Subcutaneous abdominal adipose tissue (tissue), 5 donors: ENCODE measurements around the gene PTGS1.
"Not testable (repeated sequence)": the region's sequence is repeated elsewhere in the genome, so short reads cannot be mapped to it uniquely, and the experiment has no call there.

Experiments used
- H3K27ac ChIP-seq: one replicate; pipeline ENCODE4 v1.7.0; 2013; ENCODE audit warnings: low read depth, mild to moderate bottlenecking, inconsistent platforms, low read length, moderate library complexity
- H3K27me3 ChIP-seq, 5 donors: one replicate each; pipeline ENCODE4 v1.7.0; 2013; ENCODE audit warnings: low read length in 5 of 5, inconsistent platforms in 1 of 5; ENCODE audit not compliant: control insufficient read depth in 5 of 5, insufficient read depth in 4 of 5
- H3K36me3 ChIP-seq, 5 donors: one replicate each; pipeline ENCODE4 v1.7.0; 2013; ENCODE audit warnings: low read length in 5 of 5; ENCODE audit not compliant: control insufficient read depth in 5 of 5, insufficient read depth in 5 of 5
- H3K4me1 ChIP-seq, 5 donors: one replicate each; pipeline ENCODE4 v1.7.0; 2013; ENCODE audit warnings: low read length in 5 of 5, mild to moderate bottlenecking in 3 of 5, moderate library complexity in 1 of 5; ENCODE audit not compliant: control insufficient read depth in 5 of 5, insufficient read depth in 5 of 5
- H3K4me3 ChIP-seq, 5 donors: one replicate each; pipeline ENCODE4 v1.7.0; 2013; ENCODE audit warnings: low read length in 5 of 5, low read depth in 1 of 5
- H3K9ac ChIP-seq, 5 donors: one replicate each; pipeline ENCODE4 v1.7.0; 2013; ENCODE audit warnings: low read length in 5 of 5, mild to moderate bottlenecking in 4 of 5, moderate library complexity in 3 of 5
- H3K9me3 ChIP-seq, 5 donors: one replicate each; pipeline ENCODE4 v1.7.0; 2013; ENCODE audit warnings: low read length in 5 of 5; ENCODE audit not compliant: control insufficient read depth in 5 of 5
- donor health status: healthy.
- donor health status: healthy.
- donor health status: healthy.
- donor health status: healthy.
- donor health status: healthy.

Gene PTGS1

GRCh38 chr9:122394265-122395125, 23.7 kb downstream of the PTGS1 start:
- H3K9me3 ChIP-seq = no peaks in the 10 kb centered on the region
- no peak overlapping the region for H3K9ac ChIP-seq

GRCh38 chr9:122396614-122397148, 25.9 kb downstream of the PTGS1 start:
- Histone ChIP-seq H3K9ac (peak overlapping the region in 1 of 5 donors; percentile 15), H3K4me3 (no peak overlapping the region), H3K4me1 (peaks cover 0 to 13% (median 11%) of the 10 kb centered on the region in 5 donors), H3K9me3 (no peaks in the 10 kb centered on the region), H3K27me3 (peaks cover 0 to 2% (median 0%) of the 10 kb centered on the region in 5 donors), H3K36me3 (no peaks in the 10 kb centered on the region), H3K27ac (no peak overlapping the region)

More at GRCh38 chr9:122394265-122395125, 23.7 kb downstream of the PTGS1 start:
- H3K27me3 ChIP-seq = peaks cover 0 to 2% (median 0%) of the 10 kb centered on the region in 5 donors
- no peaks in the 10 kb centered on the region for H3K36me3 ChIP-seq
- H3K4me3 ChIP-seq = peak overlapping the region in 1 of 5 donors; percentile 13
- peak overlapping the region; percentile 63 for H3K27ac ChIP-seq
- H3K4me1 ChIP-seq = peaks cover 0 to 19% (median 12%) of the 10 kb centered on the region in 5 donors

DNA sequence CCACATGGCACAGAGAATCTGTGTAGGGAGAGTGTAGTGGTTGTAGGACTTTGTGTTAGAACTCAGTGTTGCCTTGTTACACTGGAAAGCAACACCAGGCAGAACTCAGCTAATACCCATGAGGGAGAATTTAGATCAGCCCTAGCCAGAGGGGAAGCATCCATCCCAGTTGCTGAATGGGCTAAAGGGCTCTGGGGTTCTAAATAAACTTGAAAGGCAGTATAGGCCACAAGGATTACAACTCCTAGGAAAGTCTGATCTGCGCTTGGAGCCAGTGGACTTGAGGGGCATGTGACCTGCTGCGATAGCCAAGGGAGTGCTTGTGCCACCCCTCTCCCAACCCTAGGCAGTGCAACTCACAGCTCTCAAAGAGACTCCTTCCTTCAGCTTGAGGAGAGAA, 26.9 kb downstream of the PTGS1 start:
- Histone ChIP-seq H3K27ac (no peak overlapping the region), H3K36me3 (no peaks in the 10 kb centered on the region), H3K4me3 (no peak overlapping the region), H3K4me1 (peaks cover 0 to 13% (median 11%) of the 10 kb centered on the region in 5 donors), H3K27me3 (peaks cover 0 to 2% (median 0%) of the 10 kb centered on the region in 5 donors), H3K9ac (no peak overlapping the region), H3K9me3 (no peaks in the 10 kb centered on the region)

- H3K36me3 ChIP-seq = no peaks in the 10 kb centered on the region
- H3K9me3 ChIP-seq = no peaks in the 10 kb centered on the region
- no peak overlapping the region for H3K9ac ChIP-seq
- no peak overlapping the region for H3K4me3 ChIP-seq
- H3K4me1 ChIP-seq = peaks cover 0 to 13% (median 11%) of the 10 kb centered on the region in 5 donors
- H3K27me3 ChIP-seq = peaks cover 0 to 2% (median 0%) of the 10 kb centered on the region in 5 donors
- H3K27ac ChIP-seq = no peak overlapping the region
These were observed 27.6 kb downstream of the PTGS1 start for GRCh38 chr9:122398371-122398924.

DNA sequence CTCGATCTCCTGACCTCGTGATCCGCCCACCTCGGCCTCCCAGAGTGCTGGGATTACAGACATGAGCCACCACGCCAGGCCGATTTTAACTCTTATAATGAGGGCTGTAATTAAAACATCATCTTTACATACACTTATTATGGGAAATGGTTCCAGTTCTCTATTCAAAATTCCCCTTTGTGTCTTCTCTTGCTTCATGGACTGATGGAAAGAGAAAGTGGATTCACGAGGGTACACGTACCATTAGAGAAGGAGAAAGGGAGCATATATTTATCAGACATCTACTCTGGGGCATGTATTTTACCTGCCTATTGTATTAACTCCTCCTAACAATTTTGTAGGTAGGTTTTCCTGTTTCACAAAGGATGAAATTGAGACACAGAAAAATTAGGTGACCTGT, 31.1 kb downstream of the PTGS1 start:
- peaks cover 0 to 3% (median 0%) of the 10 kb centered on the region in 5 donors for H3K4me1 ChIP-seq
- no peaks in the 10 kb centered on the region for H3K9me3 ChIP-seq
- no peak overlapping the region for H3K27ac ChIP-seq
- H3K4me3 ChIP-seq = no peak overlapping the region
- H3K27me3 ChIP-seq = peaks cover 0 to 2% (median 0%) of the 10 kb centered on the region in 5 donors
- H3K36me3 ChIP-seq = no peaks in the 10 kb centered on the region
- no peak overlapping the region for H3K9ac ChIP-seq

GRCh38 chr9:122402403-122402871, 31.6 kb downstream of the PTGS1 start:
- no peak overlapping the region for H3K27ac ChIP-seq
- no peak overlapping the region for H3K9ac ChIP-seq
- H3K9me3 ChIP-seq = no peaks in the 10 kb centered on the region
- no peak overlapping the region for H3K4me3 ChIP-seq
- H3K4me1 ChIP-seq = peaks cover 0 to 3% (median 0%) of the 10 kb centered on the region in 5 donors
- H3K27me3 ChIP-seq = peaks cover 0 to 2% (median 0%) of the 10 kb centered on the region in 5 donors
- no peaks in the 10 kb centered on the region for H3K36me3 ChIP-seq

- no peaks in the 10 kb centered on the region for H3K36me3 ChIP-seq
- H3K27ac ChIP-seq = no peak overlapping the region
- peaks cover 0 to 2% (median 0%) of the 10 kb centered on the region in 5 donors for H3K27me3 ChIP-seq
- H3K9ac ChIP-seq = no peak overlapping the region
- H3K9me3 ChIP-seq = no peaks in the 10 kb centered on the region
- H3K4me1 ChIP-seq = peaks cover 0 to 3% (median 0%) of the 10 kb centered on the region in 5 donors
- no peak overlapping the region for H3K4me3 ChIP-seq
These were observed 32.0 kb downstream of the PTGS1 start for GRCh38 chr9:122402874-122403273.

GRCh38 chr9:122403381-122404000, 32.7 kb downstream of the PTGS1 start:
- no peak overlapping the region for H3K9ac ChIP-seq

GRCh38 chr9:122405304-122406069, 34.7 kb downstream of the PTGS1 start:
- H3K4me1 ChIP-seq, H3K27ac ChIP-seq, H3K4me3 ChIP-seq, H3K27me3 ChIP-seq, H3K36me3 ChIP-seq, H3K9me3 ChIP-seq, H3K9ac ChIP-seq: not testable (repeated sequence)

More at GRCh38 chr9:122403381-122404000, 32.7 kb downstream of the PTGS1 start:
- H3K27me3 ChIP-seq = peaks cover 0 to 2% (median 0%) of the 10 kb centered on the region in 5 donors
- H3K4me3 ChIP-seq = no peak overlapping the region
- H3K27ac ChIP-seq = no peak overlapping the region
- no peaks in the 10 kb centered on the region for H3K36me3 ChIP-seq
- H3K9me3 ChIP-seq = no peaks in the 10 kb centered on the region
- H3K4me1 ChIP-seq = peaks cover 0 to 3% (median 0%) of the 10 kb centered on the region in 5 donors
